Ovary (tissue), 9 donors: ENCODE results near the gene ACTG1. TPM values are rescaled to one million over a fixed set of nuclear protein-coding genes. Genes with fewer than 3 reads are reported as not detected.
A peak's percentile ranks its signal among the peaks of the same experiment; 100 is the strongest.

Experiments used
- DNase-seq, 5 donors: peaks; one replicate each; pipeline ENCODE4 v3.0.0-alpha.2; 2019 to 2020
- H3K27ac ChIP-seq, 2 donors: fragments of 200-600 bp; one replicate each; pipeline versions ENCODE4 v1.5.1 to v1.8.0; 2019 to 2022
- H3K27me3 ChIP-seq: fragments of 200-600 bp; one replicate; pipeline ENCODE4 v1.8.0; 2022
- H3K36me3 ChIP-seq: fragments of 200-600 bp; sonication (generic); one replicate; pipeline ENCODE4 v1.5.1; 2019
- H3K4me1 ChIP-seq: one replicate; pipeline ENCODE4 v1.8.1; 2013; ENCODE audit warnings: mild to moderate bottlenecking, moderate library complexity; ENCODE audit not compliant: insufficient read depth
- H3K4me3 ChIP-seq: fragments of 200-600 bp; sonication (generic); one replicate; pipeline ENCODE4 v1.5.1; 2017
- H3K9me3 ChIP-seq, 2 donors: fragments of 200-600 bp in 1 of 2; sonication (generic) in 1 of 2; one replicate each; pipeline versions ENCODE4 v1.5.1 to v1.8.1; 2013 to 2019; ENCODE audit warnings: mild to moderate bottlenecking in 1 of 2, moderate library complexity in 1 of 2
- EP300 ChIP-seq: sonication (generic); formaldehyde crosslinking; IDR thresholded peaks from one replicate; pipeline ENCODE4 v1.6.1; 2017; ENCODE audit warnings: antibody characterized with exemption
- POLR2A ChIP-seq: fragments of 450-650 bp; IDR thresholded peaks from one replicate; pipeline ENCODE4 v1.6.1; 2017; ENCODE audit warnings: antibody characterized with exemption, mild to moderate bottlenecking, moderate library complexity
- WGBS, 3 donors: extraction: QIAGEN DNeasy Blood & Tissue Kit in 1 of 3; methylation state at CpG; one replicate each; pipeline versions ENCODE4 v1.1.5 to v1.1.7; 2013 to 2017; 5-methylcytosine and 5-hydroxymethylcytosine counted together
- intact Hi-C, 4 donors: fragments of 100-400 bp; cut with DNase I; formaldehyde crosslinking; loops; one replicate each; pipeline versions ENCODE4 v1.11.0 to v1.15.1; 2022 to 2023
- polyA plus RNA-seq, 2 donors: library from polyadenylated mRNA; stranded (reverse); fragments of 200-250 nt in 1 of 2; fragments of 350-450 nt in 1 of 2; fragmentation: Illumina TruSeq in 1 of 2; extraction: RNeasy Lipid Tissue Mini Kit (QIAGEN cat#74804) in 1 of 2; gene quantifications; one replicate each; pipeline ENCODE4 v1.2.3, GENCODE V29; 2013 to 2014
- total RNA-seq, 7 donors: library from RNA; depleted of rRNA in 2 of 7; stranded (reverse); fragments of >200 nt in 2 of 7; fragmentation: NEBNext Ultra II Directional in 3 of 7; extraction: Animal tissue kit (Norgen Biotek cat#: 25700) in 3 of 7; gene quantifications; one replicate each; pipeline versions ENCODE4 v1.1.0 to v1.2.4, GENCODE V29; 2016 to 2023
- TF ChIP-seq, protein P1 (sequence below), 3 donors: fragments of 450-650 bp in 2 of 3; fragments of 200-600 bp in 1 of 3; IDR thresholded peaks; one replicate each; pipeline versions ENCODE4 v1.5.1 to v1.8.0; 2016 to 2022; ENCODE audit warnings: antibody characterized with exemption in 3 of 3, mild to moderate bottlenecking in 1 of 3
- donor health status: DM: no; HTN: no; CAD: no; lungs with moderate emphysema.
- donor health status: DM: no; HTN: no; CAD: no.
- donor health status: Bipolar disorder and iron deficiency.
- donor health status: DM: yes; HTN: yes; CAD: no.
- donor health status: DM: no; HTN: no; CAD: no.
- donor health status: DM: yes; HTN: yes; CAD: no.

The ACTG1 gene
- total and polyA plus RNA-seq, 9 donors = 1,825 to 5,681 (median 3,955) TPM

- DNase-seq = no peak
- peaks cover 10% of the 10 kb centered on the region for H3K4me1 ChIP-seq
- 72 to 77% (median 73%) methylated on average over 27 of the region's 27 CpGs for WGBS, 3 donors
- H3K9me3 ChIP-seq = no peaks in the 10 kb centered on the region
- no peak overlapping the region for H3K27ac ChIP-seq
- no peaks in the 10 kb centered on the region for H3K36me3 ChIP-seq
- TF ChIP-seq, protein P1, sequence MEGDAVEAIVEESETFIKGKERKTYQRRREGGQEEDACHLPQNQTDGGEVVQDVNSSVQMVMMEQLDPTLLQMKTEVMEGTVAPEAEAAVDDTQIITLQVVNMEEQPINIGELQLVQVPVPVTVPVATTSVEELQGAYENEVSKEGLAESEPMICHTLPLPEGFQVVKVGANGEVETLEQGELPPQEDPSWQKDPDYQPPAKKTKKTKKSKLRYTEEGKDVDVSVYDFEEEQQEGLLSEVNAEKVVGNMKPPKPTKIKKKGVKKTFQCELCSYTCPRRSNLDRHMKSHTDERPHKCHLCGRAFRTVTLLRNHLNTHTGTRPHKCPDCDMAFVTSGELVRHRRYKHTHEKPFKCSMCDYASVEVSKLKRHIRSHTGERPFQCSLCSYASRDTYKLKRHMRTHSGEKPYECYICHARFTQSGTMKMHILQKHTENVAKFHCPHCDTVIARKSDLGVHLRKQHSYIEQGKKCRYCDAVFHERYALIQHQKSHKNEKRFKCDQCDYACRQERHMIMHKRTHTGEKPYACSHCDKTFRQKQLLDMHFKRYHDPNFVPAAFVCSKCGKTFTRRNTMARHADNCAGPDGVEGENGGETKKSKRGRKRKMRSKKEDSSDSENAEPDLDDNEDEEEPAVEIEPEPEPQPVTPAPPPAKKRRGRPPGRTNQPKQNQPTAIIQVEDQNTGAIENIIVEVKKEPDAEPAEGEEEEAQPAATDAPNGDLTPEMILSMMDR (IDR thresholded peaks at IDR 0.05) = no peak
- no peak for TF ChIP-seq EP300
- no peak for TF ChIP-seq POLR2A
- intact Hi-C loops = no loop called here
- peak overlapping the region; percentile 94 for H3K4me3 ChIP-seq
- H3K27me3 ChIP-seq = no peaks in the 10 kb centered on the region
Observed at GRCh38 chr17:81550830-81551457, 38.3 kb upstream of the ACTG1 start.

GRCh38 chr17:81550285-81550684, 37.7 kb upstream of the ACTG1 start:
- H3K27ac ChIP-seq = no peak overlapping the region
- H3K27me3 ChIP-seq = no peaks in the 10 kb centered on the region
- no peak overlapping the region for H3K4me3 ChIP-seq
- 86 to 96% (median 94%) methylated on average over 14 to 15 of the region's 15 CpGs for WGBS, 3 donors
- H3K4me1 ChIP-seq = peaks cover 10% of the 10 kb centered on the region
- no peak for DNase-seq
- intact Hi-C loops = no loop called here
- H3K9me3 ChIP-seq = no peaks in the 10 kb centered on the region
- no peaks in the 10 kb centered on the region for H3K36me3 ChIP-seq
- TF ChIP-seq EP300 = no peak
- TF ChIP-seq POLR2A = no peak
- TF ChIP-seq, protein P1 (IDR thresholded peaks at IDR 0.05) = no peak

- Histone ChIP-seq H3K27ac (no peak overlapping the region), H3K4me1 (peaks cover 10% of the 10 kb centered on the region), H3K36me3 (no peaks in the 10 kb centered on the region), H3K9me3 (no peaks in the 10 kb centered on the region), H3K27me3 (no peaks in the 10 kb centered on the region), H3K4me3 (no peak overlapping the region)
- 86 to 89% (median 88%) methylated on average over 8 of the region's 8 CpGs for WGBS, 3 donors
- no peak for DNase-seq
- intact Hi-C loops = no loop called here
- no peak for TF ChIP-seq EP300
- TF ChIP-seq, protein P1 (IDR thresholded peaks at IDR 0.05) = no peak
- TF ChIP-seq POLR2A = no peak
Observed at GRCh38 chr17:81549826-81550225, 37.2 kb upstream of the ACTG1 start.

- 76 to 85% (median 82%) methylated on average over 15 to 16 of the region's 16 CpGs for WGBS, 3 donors
- Histone ChIP-seq H3K36me3 (no peaks in the 10 kb centered on the region), H3K9me3 (no peaks in the 10 kb centered on the region), H3K27ac (no peak overlapping the region), H3K27me3 (no peaks in the 10 kb centered on the region), H3K4me3 (no peak overlapping the region), H3K4me1 (peaks cover 10% of the 10 kb centered on the region)
- no peak for DNase-seq
- TF ChIP-seq EP300 = no peak
- TF ChIP-seq, protein P1 (IDR thresholded peaks at IDR 0.05) = no peak
- no peak for TF ChIP-seq POLR2A
- intact Hi-C loops = no loop called here
Observed at GRCh38 chr17:81549031-81549557, 36.5 kb upstream of the ACTG1 start.
